Loucy (cell line): ENCODE results near the gene PNPLA2.

Experiments used
- H2AFZ ChIP-seq: fragments of 200-600 bp; sonication (generic); 2 replicates; pipeline ENCODE4 v1.6.0; 2016; ENCODE audit warnings: antibody characterized with exemption, mild to moderate bottlenecking, low read length, moderate library complexity
- H3F3A ChIP-seq: fragments of 200-600 bp; 2 replicates; pipeline ENCODE4 v1.6.0; 2016; ENCODE audit warnings: antibody characterized with exemption, low read depth, mild to moderate bottlenecking
- H3K27me3 ChIP-seq: fragments of 200-600 bp; sonication (generic); 2 replicates; pipeline ENCODE4 v1.6.1; 2014; ENCODE audit warnings: low read length, mild to moderate bottlenecking; ENCODE audit not compliant: insufficient read depth, poor library complexity, severe bottlenecking
- H3K36me3 ChIP-seq: fragments of 200-600 bp; sonication (generic); 2 replicates; pipeline ENCODE4 v1.6.1; 2016; ENCODE audit warnings: low read length; ENCODE audit not compliant: insufficient read depth
- H3K4me1 ChIP-seq: fragments of 200-600 bp; sonication (generic); 2 replicates; pipeline ENCODE4 v1.5.1; 2014; ENCODE audit warnings: low read length, mild to moderate bottlenecking; ENCODE audit not compliant: insufficient read depth, poor library complexity, severe bottlenecking
- H3K4me2 ChIP-seq: fragments of 200-600 bp; sonication (generic); 2 replicates; pipeline ENCODE4 v1.6.0; 2014; ENCODE audit warnings: antibody characterized with exemption, low read length, low read depth, mild to moderate bottlenecking; ENCODE audit not compliant: poor library complexity, severe bottlenecking
- H3K4me3 ChIP-seq: fragments of 200-600 bp; sonication (generic); 2 replicates; pipeline ENCODE4 v1.5.1; 2014; ENCODE audit warnings: low read length, mild to moderate bottlenecking, mixed read lengths; ENCODE audit not compliant: poor library complexity, severe bottlenecking
- H3K79me2 ChIP-seq: fragments of 200-600 bp; sonication (generic); 2 replicates; pipeline ENCODE4 v1.6.1; 2014; ENCODE audit warnings: low read length; ENCODE audit not compliant: insufficient read depth
- H3K9ac ChIP-seq: fragments of 200-600 bp; sonication (generic); 2 replicates; pipeline ENCODE4 v1.6.0; 2014; ENCODE audit warnings: mild to moderate bottlenecking, low read depth, low read length, moderate library complexity; ENCODE audit not compliant: poor library complexity, severe bottlenecking
- H3K9me2 ChIP-seq: fragments of 200-600 bp; sonication (generic); replicated peaks from 2 replicates; pipeline ENCODE4 v1.6.1; 2016; ENCODE audit warnings: low read depth, low read length, mixed read lengths
- H3K9me3 ChIP-seq: fragments of 200-600 bp; sonication (generic); 2 replicates; pipeline ENCODE4 v1.6.1; 2014; ENCODE audit warnings: mild to moderate bottlenecking, antibody characterized with exemption, low read length, low read depth; ENCODE audit not compliant: insufficient read depth
- H4K20me1 ChIP-seq: fragments of 200-600 bp; sonication (generic); 2 replicates; pipeline ENCODE4 v1.6.0; 2014; ENCODE audit warnings: antibody characterized with exemption, low read length, mild to moderate bottlenecking; ENCODE audit not compliant: insufficient read depth, poor library complexity, severe bottlenecking
- CTCF ChIP-seq: fragments of 200-600 bp; sonication (generic); conservative IDR thresholded peaks from 2 replicates; pipeline ENCODE4 v1.5.1; 2014; ENCODE audit warnings: mild to moderate bottlenecking, antibody characterized with exemption, low read length
- EZH2phosphoT487 ChIP-seq: fragments of 200-600 bp; IDR thresholded peaks from 2 replicates; pipeline ENCODE4 v1.6.1; 2018; ENCODE audit warnings: antibody characterized with exemption, mild to moderate bottlenecking, moderate library complexity, borderline replicate concordance

The PNPLA2 gene

GRCh38 chr11:870418-870817 lies 51.7 kb downstream of the PNPLA2 start:
- Histone ChIP-seq H3K9me2 (no peaks in the 10 kb centered on the region), H3K4me2 (no peak overlapping the region), H3K9me3 (no peaks in the 10 kb centered on the region), H3K9ac (no peak overlapping the region), H3K4me1 (no peaks in the 10 kb centered on the region), H3K79me2 (no peaks in the 10 kb centered on the region), H4K20me1 (no peaks in the 10 kb centered on the region), H3K27me3 (no peaks in the 10 kb centered on the region), H3F3A (no peaks in the 10 kb centered on the region), H3K4me3 (no peak overlapping the region), H2AFZ (no peak overlapping the region), H3K36me3 (no peaks in the 10 kb centered on the region)
- no peak for TF ChIP-seq EZH2phosphoT487
- TF ChIP-seq CTCF, result no peak

GRCh38 chr11:871472-871871 lies 52.8 kb downstream of the PNPLA2 start:
- TF ChIP-seq EZH2phosphoT487 (no peak), CTCF (no peak)
- Histone ChIP-seq H4K20me1 (no peaks in the 10 kb centered on the region), H3K4me2 (no peak overlapping the region), H3K9me3 (no peaks in the 10 kb centered on the region), H3K4me3 (no peak overlapping the region), H3K9me2 (no peaks in the 10 kb centered on the region), H3K36me3 (no peaks in the 10 kb centered on the region), H3F3A (no peaks in the 10 kb centered on the region), H3K4me1 (no peaks in the 10 kb centered on the region), H2AFZ (no peak overlapping the region), H3K9ac (no peak overlapping the region), H3K27me3 (no peaks in the 10 kb centered on the region), H3K79me2 (no peaks in the 10 kb centered on the region)

GRCh38 chr11:872799-873198 lies 54.1 kb downstream of the PNPLA2 start:
- H3K9me2 ChIP-seq, result no peaks in the 10 kb centered on the region
- no peaks in the 10 kb centered on the region for H3F3A ChIP-seq
- no peaks in the 10 kb centered on the region for H3K79me2 ChIP-seq
- H3K27me3 ChIP-seq, result no peaks in the 10 kb centered on the region
- H3K4me1 ChIP-seq, result no peaks in the 10 kb centered on the region
- H3K9me3 ChIP-seq, result no peaks in the 10 kb centered on the region
- no peak overlapping the region for H3K9ac ChIP-seq
- H3K4me2 ChIP-seq, result no peak overlapping the region
- no peak overlapping the region for H2AFZ ChIP-seq
- no peaks in the 10 kb centered on the region for H3K36me3 ChIP-seq
- H4K20me1 ChIP-seq, result no peaks in the 10 kb centered on the region
- TF ChIP-seq CTCF, result no peak
- TF ChIP-seq EZH2phosphoT487, result no peak
- no peak overlapping the region for H3K4me3 ChIP-seq
